KMS-11 (cell line): ENCODE measurements around the gene SEC14L3.

Experiments used
- H2AFZ ChIP-seq: fragments of 200-600 bp; sonication (generic); 2 replicates; pipeline ENCODE4 v1.6.1; 2016; ENCODE audit warnings: antibody characterized with exemption, mixed run types, low read depth
- H3K27ac ChIP-seq: fragments of 200-600 bp; sonication (generic); 2 replicates; pipeline ENCODE4 v1.6.1; 2016; ENCODE audit warnings: mild to moderate bottlenecking, mixed run types
- H3K27me3 ChIP-seq: fragments of 200-600 bp; sonication (generic); 2 replicates; pipeline ENCODE4 v1.6.1; 2017; ENCODE audit warnings: mild to moderate bottlenecking, low read depth, mixed run types, moderate library complexity; ENCODE audit not compliant: insufficient read depth
- H3K36me3 ChIP-seq: fragments of 200-600 bp; sonication (generic); 2 replicates; pipeline ENCODE4 v1.6.1; 2017; ENCODE audit warnings: mild to moderate bottlenecking, mixed run types; ENCODE audit not compliant: insufficient read depth
- H3K4me1 ChIP-seq: fragments of 200-600 bp; sonication (generic); 2 replicates; pipeline ENCODE4 v1.6.1; 2016; ENCODE audit warnings: mild to moderate bottlenecking, low read depth, mixed run types; ENCODE audit not compliant: poor library complexity, severe bottlenecking
- H3K4me2 ChIP-seq: fragments of 200-600 bp; sonication (generic); 2 replicates; pipeline ENCODE4 v1.7.0; 2016; ENCODE audit warnings: mild to moderate bottlenecking, mixed run types
- H3K4me3 ChIP-seq: fragments of 200-600 bp; sonication (generic); IDR thresholded peaks from 2 replicates; pipeline ENCODE4 v1.6.1; 2017; ENCODE audit warnings: low read depth, low read length, mixed read lengths; ENCODE audit not compliant: insufficient read depth
- H3K79me2 ChIP-seq: fragments of 200-600 bp; sonication (generic); 2 replicates; pipeline ENCODE4 v1.6.1; 2016; ENCODE audit warnings: low read depth, mixed run types; ENCODE audit not compliant: insufficient read depth
- H3K9ac ChIP-seq: fragments of 200-600 bp; sonication (generic); 2 replicates; pipeline ENCODE4 v1.6.1; 2016; ENCODE audit warnings: mild to moderate bottlenecking, mixed run types
- H4K20me1 ChIP-seq: fragments of 200-600 bp; sonication (generic); 2 replicates; pipeline ENCODE4 v1.6.1; 2016; ENCODE audit warnings: mild to moderate bottlenecking, mixed run types; ENCODE audit not compliant: insufficient read depth
- CTCF ChIP-seq: fragments of 200-600 bp; sonication (generic); conservative IDR thresholded peaks from 2 replicates; pipeline ENCODE4 v1.6.1; 2017; ENCODE audit warnings: low read depth, mild to moderate bottlenecking, antibody characterized with exemption, low read length, moderate library complexity, mixed read lengths

SEC14L3 gene

GRCh38 chr22:30488121-30488520 lies 16.3 kb upstream of the SEC14L3 start:
- Histone ChIP-seq H3K9ac (no peak overlapping the region), H4K20me1 (no peaks in the 10 kb centered on the region), H3K36me3 (no peaks in the 10 kb centered on the region), H3K4me2 (no peak overlapping the region), H3K4me1 (no peaks in the 10 kb centered on the region), H2AFZ (no peak overlapping the region), H3K27me3 (peaks cover 37% of the 10 kb centered on the region), H3K27ac (no peak overlapping the region), H3K4me3 (no peak overlapping the region), H3K79me2 (no peaks in the 10 kb centered on the region)
- TF ChIP-seq CTCF, result no peak

- H3K79me2 ChIP-seq, result no peaks in the 10 kb centered on the region
- H3K9ac ChIP-seq, result no peak overlapping the region
- H3K36me3 ChIP-seq, result no peaks in the 10 kb centered on the region
- no peak overlapping the region for H2AFZ ChIP-seq
- no peaks in the 10 kb centered on the region for H3K4me1 ChIP-seq
- no peak overlapping the region for H3K27ac ChIP-seq
- TF ChIP-seq CTCF, result no peak
- peaks cover 34% of the 10 kb centered on the region; the same call in 1 of the 2 replicates for H3K27me3 ChIP-seq
- H4K20me1 ChIP-seq, result no peaks in the 10 kb centered on the region
- H3K4me3 ChIP-seq, result no peak overlapping the region
- H3K4me2 ChIP-seq, result no peak overlapping the region
Observed at GRCh38 chr22:30486661-30487115, 14.9 kb upstream of the SEC14L3 start.

GRCh38 chr22:30486118-30486517 lies 14.3 kb upstream of the SEC14L3 start:
- H4K20me1 ChIP-seq, result no peaks in the 10 kb centered on the region
- no peak overlapping the region for H3K4me3 ChIP-seq
- peaks cover 36% of the 10 kb centered on the region; the same call in 1 of the 2 replicates for H3K27me3 ChIP-seq
- H3K36me3 ChIP-seq, result no peaks in the 10 kb centered on the region
- no peaks in the 10 kb centered on the region for H3K79me2 ChIP-seq
- H2AFZ ChIP-seq, result no peak overlapping the region
- H3K9ac ChIP-seq, result no peak overlapping the region
- no peak for TF ChIP-seq CTCF
- no peak overlapping the region for H3K27ac ChIP-seq
- no peaks in the 10 kb centered on the region for H3K4me1 ChIP-seq
- H3K4me2 ChIP-seq, result no peak overlapping the region

GRCh38 chr22:30485362-30485988 lies 13.7 kb upstream of the SEC14L3 start:
- peaks cover 36% of the 10 kb centered on the region; the same call in 1 of the 2 replicates for H3K27me3 ChIP-seq
- no peak overlapping the region for H3K9ac ChIP-seq
- H3K4me2 ChIP-seq, result no peak overlapping the region
- no peaks in the 10 kb centered on the region for H3K36me3 ChIP-seq
- H4K20me1 ChIP-seq, result no peaks in the 10 kb centered on the region
- no peaks in the 10 kb centered on the region for H3K4me1 ChIP-seq
- H3K4me3 ChIP-seq, result no peak overlapping the region
- H3K27ac ChIP-seq, result no peak overlapping the region
- 0 out of 2 replicates have a peak overlapping the region, but pooled peaks have one; percentile 19 for H2AFZ ChIP-seq
- TF ChIP-seq CTCF, result peak; percentile 89
- no peaks in the 10 kb centered on the region for H3K79me2 ChIP-seq
